Non-pigmented ciliary epithelial cell (primary cell): ENCODE results near the gene SH3BP5L.
A peak's percentile ranks its signal among the peaks of the same experiment; 100 is the strongest.

ENCODE experiments used
- DNase-seq: peaks from one replicate; pipeline ENCODE4 v3.0.0-alpha.2; 2010; ENCODE audit warnings: low read depth

The SH3BP5L gene

GRCh38 chr1:248825909-248826760 lies at the start of gene SH3BP5L:
SH3BP5L (minus strand) TSS chr1:248825915; CDS start chr1:248824935, 980 bp downstream.
- peak; percentile 90 for DNase-seq

GRCh38 chr1:248873993-248874533 lies 48.3 kb upstream of the SH3BP5L start:
- no peak for DNase-seq

GRCh38 chr1:248873409-248873992 lies 47.8 kb upstream of the SH3BP5L start:
- DNase-seq, result peak; percentile 82

GRCh38 chr1:248872752-248873408 lies 47.2 kb upstream of the SH3BP5L start:
- DNase-seq, result no peak

GRCh38 chr1:248871837-248872401 lies 46.2 kb upstream of the SH3BP5L start:
- no peak for DNase-seq

- DNase-seq, result no peak
These were observed 37.5 kb upstream of the SH3BP5L start for GRCh38 chr1:248862998-248863881.

GRCh38 chr1:248862695-248862997 lies 36.9 kb upstream of the SH3BP5L start:
- no peak for DNase-seq

- no peak for DNase-seq
These were observed 35.9 kb upstream of the SH3BP5L start for GRCh38 chr1:248861616-248862015.

- no peak for DNase-seq
These were observed 34.3 kb upstream of the SH3BP5L start for GRCh38 chr1:248860007-248860406.

- DNase-seq, result no peak
These were observed 33.5 kb upstream of the SH3BP5L start, which contains the start of gene ZNF692 for GRCh38 chr1:248858891-248859889. ZNF692 (minus strand) TSS chr1:248859085; CDS start chr1:248858309, 776 bp downstream.

GRCh38 chr1:248858096-248858890 lies 32.6 kb upstream of the SH3BP5L start:
- DNase-seq, result no peak

GRCh38 chr1:248857749-248858095 lies 32.0 kb upstream of the SH3BP5L start:
- no peak for DNase-seq

- no peak for DNase-seq
These were observed 31.5 kb upstream of the SH3BP5L start for GRCh38 chr1:248857201-248857600.

- no peak for DNase-seq
These were observed 30.5 kb upstream of the SH3BP5L start for GRCh38 chr1:248856176-248856575.

- no peak for DNase-seq
These were observed 29.9 kb upstream of the SH3BP5L start for GRCh38 chr1:248855580-248855979.

GRCh38 chr1:248853663-248854375 lies 28.1 kb upstream of the SH3BP5L start:
- no peak for DNase-seq

- no peak for DNase-seq
These were observed 27.0 kb upstream of the SH3BP5L start for GRCh38 chr1:248852481-248853405.

- no peak for DNase-seq
These were observed 25.7 kb upstream of the SH3BP5L start for GRCh38 chr1:248851390-248851789.
